GM19035 (cell line): ENCODE data around the gene HIVEP3.

Experiments
- ATAC-seq: cut with Tn5 transposase; IDR thresholded peaks from one replicate; pipeline ENCODE4 v1.9.1; 2021; ENCODE audit not compliant: unreplicated experiment

The HIVEP3 gene

DNA sequence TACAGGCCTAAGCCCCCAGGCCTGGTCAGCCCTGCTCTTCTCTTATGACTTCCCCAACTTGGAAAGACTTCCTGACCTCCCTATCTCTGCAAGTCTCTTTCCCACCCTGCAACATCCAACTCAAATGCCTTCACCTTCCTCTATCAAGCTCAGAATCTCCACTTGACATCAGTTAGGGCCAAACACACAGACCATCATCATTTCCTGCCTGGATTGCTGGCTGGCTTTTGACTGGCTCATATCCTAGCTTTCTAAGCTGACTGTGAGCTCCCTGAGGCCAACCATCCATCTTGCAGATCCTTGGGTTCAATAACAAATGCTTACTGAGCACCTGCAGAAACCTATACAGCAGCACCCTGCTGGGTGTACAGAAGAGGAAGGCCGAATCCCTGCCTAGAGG, 296.9 kb downstream of the HIVEP3 start:
- no peak for ATAC-seq

DNA sequence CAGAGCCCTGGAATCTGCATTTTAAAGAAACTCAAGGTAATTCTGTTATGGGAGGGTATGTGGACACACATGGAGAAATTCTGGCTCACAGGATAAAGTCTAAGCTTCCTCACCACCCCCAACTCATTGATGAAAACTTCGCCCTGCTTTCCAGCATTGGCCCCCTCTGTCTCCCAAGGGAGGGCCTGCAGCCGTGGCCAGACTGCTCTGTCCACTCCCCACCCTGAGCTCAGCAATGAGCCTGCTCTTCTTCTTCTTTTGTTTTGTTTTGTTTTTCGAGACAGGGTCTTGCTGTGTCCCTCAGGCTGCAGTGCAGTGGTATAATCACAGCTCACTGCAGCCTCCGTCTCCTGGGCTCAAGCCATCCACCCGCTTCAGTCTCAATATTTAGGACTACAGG, 297.5 kb downstream of the HIVEP3 start:
- no peak for ATAC-seq

DNA sequence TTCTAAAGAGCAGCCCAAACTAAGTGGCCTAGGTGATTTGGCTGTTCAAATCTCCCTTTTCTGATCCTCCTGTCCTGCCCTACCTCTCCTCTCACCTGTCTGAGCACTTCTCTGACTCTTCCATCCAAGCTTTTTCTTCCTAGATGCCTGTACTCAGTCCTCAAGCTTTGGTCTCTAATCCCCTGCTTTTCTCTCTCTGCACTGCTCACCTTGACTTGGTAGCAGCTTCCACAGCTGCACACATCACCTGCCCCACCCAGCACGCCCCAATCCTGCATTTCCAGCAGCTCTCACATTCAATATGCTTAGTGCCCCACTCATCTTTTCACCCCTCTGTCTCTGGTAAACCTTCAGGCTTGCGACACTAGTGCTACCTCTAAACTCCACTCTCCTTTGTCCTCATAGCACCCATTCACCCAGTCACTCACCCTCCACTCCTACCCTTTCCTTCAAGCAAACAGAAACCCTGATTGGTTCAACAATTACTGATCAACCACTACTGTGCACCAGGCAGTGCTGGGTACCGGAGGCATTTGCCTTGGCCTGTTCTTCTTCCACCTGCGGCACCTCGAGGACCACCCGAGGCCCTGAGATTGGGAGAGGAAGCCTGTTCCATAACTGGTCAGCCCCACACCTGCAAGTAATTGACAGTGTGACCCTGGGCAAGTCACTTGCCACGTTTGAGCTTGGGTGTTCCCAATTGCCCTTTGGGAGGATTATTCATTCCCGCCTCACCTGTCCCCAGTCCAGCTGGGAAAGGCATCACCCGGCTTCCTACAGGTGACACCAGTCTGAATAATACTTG, 298.2 kb downstream of the HIVEP3 start:
- ATAC-seq: no peak

DNA sequence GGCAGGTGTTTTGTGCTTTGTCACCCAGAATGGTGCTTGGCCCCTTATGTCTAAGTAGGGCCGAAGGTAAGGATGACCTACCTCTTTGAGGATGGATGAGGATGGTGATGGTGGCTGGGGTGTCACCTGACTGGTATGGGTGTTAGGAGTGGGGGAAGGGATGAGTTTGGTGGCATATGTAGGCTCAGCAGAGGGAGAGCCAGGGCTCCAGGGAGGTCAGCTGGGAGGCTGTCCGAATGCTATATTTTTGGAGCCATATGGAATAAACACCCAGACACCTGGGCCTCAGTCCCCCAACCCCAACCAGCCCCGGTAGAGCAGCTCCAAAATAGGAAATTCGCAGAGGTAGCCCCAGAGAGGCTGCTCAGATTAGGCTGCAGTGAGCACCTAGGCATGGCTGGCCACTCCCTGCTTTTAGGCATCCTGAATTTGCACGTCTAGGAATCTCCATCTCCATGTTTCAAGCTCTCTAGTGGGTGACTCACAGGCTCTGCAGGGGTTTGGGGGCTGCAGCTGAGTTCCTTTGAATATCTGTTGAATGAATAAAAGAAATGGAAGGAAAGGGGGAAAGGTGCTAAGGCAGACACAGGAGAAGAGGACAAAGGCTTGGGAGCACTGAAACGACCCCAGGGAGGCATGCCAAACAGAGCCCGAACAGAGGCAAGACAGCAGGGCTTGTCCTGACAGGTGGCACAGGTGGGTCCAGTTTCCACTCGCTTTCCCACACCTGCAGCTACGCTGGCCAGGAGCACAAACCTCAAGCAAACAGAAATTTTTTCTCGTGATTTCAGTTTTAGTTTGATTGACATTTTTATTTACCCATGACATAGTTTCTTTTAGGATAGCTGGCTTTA, 299.0 kb downstream of the HIVEP3 start:
- ATAC-seq: no peak

DNA sequence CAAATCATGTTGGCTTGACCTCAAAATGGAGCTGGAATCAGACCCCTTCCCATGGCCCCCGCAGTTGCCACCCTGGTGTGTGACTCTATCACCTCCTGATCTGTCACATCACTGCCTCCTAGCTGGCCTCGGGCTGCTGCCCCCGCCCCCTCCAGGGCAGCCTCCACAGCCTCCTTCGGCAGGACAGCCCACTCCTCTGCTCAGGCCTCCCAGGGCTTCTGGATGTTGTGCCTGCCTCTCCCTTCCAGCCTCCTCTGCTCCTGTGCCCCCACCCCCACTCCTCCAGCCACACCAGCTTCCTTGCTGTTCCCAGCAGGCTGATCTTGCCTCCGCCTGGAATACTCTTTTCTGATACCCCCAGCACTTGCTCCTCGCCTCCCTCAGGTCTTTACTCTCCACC, 299.9 kb downstream of the HIVEP3 start:
- ATAC-seq: no peak

DNA sequence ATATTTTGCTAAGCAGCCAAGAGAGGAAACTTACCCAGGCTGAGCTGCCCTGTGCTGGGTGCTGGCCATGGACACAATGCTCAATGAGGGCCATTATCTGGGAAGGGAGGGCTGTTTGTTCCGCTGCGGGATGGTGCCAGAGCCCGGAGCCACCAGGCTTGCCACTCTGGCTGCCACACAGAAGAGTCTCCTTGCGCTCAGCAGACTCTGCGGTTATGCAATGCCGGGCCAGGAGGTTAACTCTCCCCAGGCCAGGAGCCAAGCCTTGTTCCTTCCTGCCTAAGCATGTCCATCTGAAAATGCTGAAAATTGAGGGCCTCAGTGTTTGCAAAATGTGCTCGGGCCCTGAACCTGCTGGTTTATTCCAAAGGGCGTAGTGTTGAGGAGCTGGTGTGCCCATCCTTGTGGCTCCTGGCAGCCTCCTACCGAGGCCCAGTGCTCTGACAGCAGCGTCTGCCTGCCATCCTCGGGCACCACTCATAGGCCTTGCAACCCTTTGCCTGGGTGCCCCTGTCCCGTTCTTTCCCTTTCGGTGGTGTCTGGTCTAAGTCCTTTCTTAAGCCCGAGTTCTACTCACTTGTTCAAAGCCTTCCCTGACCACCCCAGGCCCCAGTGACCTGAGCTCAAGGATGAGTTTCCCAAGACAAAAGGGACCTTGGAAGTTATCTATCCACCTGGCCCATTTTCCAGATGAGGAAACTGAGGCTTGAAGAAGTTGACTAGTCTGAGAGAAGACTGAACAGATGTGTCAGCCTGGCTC, 300.5 kb downstream of the HIVEP3 start:
- ATAC-seq: no peak

DNA sequence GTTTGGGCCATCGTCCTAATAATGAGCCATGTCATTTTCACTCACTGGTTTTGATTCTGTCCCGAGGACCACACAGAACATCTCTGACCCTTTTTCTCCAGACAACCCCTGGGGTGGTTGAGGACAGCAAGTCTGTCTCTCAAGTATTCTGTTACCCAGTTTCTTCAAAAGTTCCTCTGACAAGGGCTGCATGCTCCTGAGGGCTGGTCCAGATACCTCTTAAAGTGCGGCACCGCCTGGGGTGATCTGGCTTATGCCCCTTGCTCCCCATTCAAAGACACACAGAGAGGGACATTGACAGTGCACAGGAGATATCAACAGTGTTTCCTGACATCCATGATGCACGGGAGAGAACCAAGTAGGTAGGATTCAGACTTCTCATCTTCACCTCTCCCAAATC, 301.4 kb downstream of the HIVEP3 start:
- ATAC-seq: no peak

DNA sequence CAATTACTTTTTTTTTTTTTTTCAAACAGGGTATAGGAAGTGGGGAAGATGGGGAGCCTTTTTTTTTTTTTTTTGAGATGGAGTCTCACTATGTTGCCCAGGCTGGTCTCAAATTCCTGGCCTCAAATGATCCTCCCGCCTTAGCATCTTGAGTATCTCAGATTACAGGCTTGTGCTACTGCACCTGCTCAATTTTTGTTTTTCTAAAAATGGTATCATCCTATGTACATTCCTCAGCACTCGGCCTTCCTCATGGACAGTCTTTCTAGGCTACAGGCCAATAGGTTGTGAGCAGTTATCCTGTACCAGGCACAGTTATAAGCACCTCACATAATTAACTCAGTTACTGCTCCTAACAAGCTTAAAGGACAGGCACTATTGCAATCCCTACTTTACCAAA, 302.2 kb downstream of the HIVEP3 start:
- ATAC-seq: no peak

DNA sequence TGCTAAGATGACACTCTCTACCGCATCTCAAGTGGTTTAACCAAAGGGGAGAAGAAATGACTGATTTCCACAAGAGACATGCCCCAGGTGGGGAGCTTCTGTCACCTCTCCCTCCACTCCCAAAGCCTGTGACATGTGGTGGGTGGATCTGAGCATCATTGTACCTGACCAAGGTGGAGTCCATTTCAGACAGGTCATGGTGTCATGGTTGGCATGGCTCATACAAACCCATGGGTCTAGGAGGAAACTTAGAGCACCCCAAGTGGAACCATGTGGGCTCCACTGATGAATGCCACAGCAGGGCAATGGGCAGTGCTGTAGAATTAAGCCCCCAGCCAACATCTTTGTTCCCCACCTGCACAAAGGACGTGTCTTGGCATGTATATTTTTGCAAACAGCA, 302.7 kb downstream of the HIVEP3 start:
- ATAC-seq: no peak

DNA sequence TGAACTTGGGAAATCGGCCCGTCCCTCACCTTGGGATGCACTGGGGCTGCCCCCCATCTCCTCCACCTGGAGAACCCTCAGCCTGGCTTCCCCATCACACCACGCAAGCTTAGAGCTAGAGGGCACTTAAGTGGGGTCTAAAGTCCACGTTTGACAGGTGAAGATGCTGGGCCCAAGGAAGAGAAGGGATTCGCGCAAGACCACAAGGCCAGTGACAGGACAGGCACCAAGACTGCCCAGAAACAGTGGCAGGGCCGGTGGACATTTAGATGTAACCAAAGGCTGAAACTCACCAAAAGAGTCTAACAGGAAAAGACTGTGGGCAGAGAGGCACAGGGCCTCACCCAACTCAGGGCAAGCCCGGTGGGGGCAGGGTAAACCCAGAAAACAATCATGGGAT, 303.4 kb downstream of the HIVEP3 start:
- ATAC-seq: no peak

DNA sequence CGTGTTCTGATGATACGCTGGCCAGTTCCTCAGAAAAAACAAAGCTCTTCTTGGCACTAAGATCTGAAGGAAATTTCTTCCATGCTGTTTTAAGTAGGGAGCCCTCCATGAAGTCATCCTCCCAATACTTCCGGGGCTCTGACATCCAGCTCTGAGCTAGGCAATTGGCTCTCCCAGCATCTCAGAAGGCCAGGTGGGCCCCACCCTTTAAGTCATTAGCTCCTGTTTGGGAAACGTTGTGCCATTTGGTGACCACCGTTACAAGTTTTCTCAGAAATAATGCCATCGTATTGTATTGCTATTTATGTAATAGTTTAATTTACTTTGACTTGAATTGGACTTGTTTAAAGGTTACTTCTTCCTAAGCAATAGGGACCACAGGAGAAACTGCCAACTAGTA, 303.9 kb downstream of the HIVEP3 start:
- no peak for ATAC-seq

DNA sequence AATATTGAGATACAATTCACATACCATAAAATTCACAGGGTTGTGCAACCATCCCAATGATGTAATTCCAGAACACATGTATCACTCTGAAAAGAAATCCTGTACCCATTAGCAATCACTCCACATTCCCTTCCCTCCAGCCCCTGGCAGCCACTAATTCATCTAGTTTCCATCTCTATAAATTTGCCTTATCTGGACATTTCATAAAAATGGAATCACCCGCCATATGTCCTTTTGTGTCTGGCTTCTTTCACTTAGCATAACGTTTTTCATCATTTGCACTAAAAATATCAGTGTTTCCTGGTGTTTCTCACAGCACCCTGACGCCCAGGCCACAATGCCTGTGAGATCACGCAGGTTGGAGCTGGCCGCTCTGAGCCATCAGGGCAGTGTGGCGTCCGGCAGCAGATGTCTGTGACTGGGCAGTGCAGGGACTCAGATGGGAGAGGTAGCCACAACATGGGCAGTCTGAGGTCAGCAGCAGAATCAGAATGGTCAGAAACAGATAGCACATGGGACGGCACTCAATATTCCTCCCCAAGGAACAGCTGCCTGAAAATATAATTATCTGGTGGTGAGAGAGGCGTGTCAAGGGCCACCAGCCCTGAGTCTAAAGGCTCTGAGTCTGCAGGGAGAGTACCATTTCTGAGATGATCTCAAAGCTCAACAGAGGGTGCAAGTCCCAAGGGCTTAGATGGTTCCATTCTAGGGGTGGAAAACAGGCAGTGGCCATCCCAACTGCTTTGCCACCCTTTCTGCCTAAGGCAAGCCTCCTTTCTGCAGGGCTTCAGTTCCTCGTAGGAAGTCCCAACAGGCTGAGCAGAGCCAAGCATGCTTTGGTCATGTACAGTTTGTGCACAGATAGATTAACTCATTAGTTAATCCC, 304.8 kb downstream of the HIVEP3 start:
- no peak for ATAC-seq

DNA sequence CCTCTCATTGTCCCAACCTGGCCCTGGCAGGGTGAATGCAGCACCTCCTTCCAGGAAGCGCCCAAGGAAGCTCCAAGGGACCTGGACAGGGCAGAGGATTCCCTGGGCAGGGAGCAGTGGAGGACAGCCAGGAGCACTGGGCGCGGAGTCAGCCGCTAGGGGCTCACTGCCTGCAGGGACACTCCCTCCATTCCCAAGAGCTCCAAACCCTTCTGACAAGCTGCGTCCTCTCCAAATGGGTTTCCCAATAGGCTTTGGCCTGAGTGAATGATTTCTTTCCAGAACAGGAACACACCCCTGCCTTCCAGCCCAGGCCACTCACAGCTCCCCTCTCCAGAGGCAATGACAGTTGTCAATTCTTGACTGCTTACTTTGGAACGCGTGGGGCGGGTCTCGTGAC, 305.8 kb downstream of the HIVEP3 start:
- no peak for ATAC-seq

DNA sequence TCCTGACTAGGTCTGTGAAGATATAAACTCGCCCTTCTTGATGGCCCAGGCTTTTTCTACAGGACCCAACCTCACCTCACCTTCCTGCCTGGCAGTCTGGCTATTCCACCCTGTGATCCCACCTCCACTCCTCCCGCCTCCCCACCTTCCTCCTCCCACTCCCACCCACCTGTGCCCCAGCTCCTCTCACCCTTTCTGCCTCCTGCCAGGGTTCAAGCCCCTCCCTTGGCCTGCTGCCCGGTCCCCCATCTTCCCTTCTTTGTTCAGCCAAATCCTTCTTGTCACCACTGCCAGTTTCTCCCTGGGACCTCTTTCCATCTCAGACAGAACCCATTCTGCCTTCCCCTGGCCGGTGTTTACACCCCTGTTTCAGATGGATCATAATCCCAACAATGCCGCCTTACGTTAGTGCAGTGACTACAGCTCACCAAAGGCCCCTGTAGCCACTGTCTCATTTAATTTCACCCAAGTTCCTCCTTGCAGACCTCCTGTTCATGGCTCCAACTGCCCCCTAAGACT, 306.7 kb downstream of the HIVEP3 start:
- no peak for ATAC-seq

DNA sequence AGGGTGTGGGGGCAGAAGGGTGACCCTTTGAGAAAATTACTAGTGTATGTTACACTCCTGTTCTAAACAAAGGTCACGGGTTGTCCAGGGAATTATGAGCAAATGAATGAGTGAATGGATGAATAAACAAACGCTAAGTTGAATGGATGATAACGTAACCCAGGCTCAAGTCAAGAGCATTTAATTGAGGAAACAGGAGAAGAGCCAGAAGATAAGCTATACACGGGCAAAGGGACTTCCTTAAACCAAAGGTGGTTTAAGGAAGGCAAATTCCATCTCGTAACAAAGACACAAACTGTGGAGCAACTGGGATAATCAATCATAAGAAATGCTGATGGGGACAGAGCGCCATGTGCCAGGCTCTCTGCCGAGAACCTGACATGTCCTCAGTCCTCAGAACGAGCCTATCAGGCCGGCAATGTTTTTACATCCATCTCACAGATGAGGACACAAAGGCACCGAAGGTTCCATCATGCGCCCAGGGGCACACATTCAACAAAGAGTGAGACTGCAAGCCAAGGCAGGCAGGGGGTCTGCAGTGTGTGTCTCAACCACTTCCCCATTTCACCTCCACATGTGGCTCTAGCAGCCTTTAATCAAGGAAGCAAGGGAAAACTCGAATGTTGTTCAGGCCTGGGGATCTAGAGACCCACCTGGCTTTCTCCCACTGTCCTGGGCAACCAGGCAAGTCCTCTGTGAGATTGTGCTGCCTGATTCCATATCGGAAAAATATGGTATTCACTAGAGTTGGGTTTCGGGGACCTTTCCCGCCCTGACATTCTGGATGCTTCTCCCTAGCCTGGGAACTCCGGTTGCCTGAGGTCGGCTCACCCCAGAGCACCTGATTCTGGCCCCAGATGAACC, 307.4 kb downstream of the HIVEP3 start:
- no peak for ATAC-seq

DNA sequence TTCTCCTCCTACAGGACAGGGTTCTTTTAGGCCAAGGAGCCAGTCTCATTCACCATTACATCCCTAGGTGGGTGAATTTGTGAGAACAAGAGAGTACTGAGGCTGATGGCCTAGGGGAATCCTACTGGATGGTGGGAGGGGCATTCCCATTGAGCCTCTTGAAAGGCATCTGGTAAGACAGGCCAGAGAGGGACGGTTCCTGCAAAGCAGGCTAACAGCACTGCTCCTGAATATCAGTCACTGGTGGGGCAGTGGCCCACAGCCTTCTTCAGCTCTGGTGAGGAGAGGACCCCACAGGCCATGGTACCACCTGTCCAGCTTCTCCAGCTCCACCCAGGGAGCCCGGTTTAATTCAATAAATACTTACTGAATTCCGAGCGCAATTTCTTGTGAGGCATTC, 308.4 kb downstream of the HIVEP3 start:
- ATAC-seq: no peak

DNA sequence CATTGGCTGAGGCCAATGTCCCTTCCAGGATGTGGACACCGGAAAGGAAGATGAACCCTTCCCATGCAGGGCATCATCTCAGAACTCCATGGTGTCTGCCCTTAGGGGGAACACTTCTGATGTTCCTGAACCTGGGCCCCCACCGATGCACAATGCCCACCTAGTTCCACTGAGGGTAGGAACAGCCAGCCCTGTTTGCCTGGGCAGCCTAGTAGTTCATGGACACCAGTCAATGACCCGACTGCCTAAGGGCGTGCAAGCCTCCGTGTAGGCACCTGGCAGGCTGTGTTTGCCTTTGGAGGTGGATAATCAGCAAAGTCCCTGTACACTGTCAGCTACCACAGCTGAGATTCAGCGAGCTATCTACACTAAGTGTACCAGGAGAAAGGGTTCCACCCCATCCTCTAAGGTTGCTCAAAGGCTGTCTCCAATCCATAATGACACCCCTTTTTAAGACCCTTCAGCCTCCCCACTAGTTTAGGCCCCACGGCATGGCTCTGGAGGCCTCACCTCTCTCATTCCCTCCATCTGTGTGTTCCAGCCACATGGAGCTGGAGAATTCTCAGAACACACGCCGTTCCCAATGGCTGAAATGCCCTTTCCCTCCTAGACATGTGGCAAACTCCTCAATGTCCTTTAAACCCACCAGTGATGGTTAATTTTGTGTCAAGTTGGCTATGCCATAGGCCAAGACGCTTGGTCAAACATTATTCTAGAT, 309.4 kb downstream of the HIVEP3 start:
- ATAC-seq: no peak

DNA sequence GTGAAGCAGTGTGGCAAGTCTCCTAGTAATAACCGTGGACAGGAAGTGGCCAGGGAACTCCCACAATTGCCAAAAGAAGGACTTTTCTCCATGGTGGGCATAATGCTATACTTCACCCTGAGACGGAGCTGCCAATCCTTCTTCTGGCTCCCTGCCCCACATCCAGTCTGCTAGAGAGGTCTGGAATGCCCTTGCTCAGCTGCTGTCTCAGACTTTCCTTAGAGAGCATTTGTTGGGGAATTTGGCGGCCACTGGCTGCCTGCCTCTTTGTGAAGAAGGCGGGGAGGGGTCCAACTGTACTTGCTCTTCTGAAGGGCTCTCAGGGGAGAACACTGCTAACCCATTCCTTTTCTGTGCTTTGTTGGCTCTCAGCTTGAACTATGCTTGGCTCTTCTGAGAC, 310.5 kb downstream of the HIVEP3 start:
- ATAC-seq: no peak

DNA sequence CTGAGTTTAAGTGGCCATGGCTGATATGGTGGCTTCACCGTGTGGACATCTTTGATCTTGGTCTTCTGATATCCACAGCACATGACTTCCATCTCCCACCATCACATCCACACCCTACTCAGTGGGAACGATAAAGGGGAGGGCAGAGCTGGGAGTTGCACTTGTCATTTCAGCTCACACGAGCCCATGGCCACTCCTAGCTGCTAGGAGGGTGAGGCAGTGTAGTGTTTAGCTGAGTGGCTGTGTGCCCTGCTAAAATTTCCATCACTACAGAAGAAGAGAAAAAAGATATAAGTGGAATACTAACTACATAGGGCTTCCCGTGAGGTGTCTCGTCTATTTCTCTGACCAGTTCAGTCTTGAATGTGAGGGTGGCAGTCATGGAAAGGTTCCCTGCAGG, 310.9 kb downstream of the HIVEP3 start:
- ATAC-seq: no peak
